ENCODE measurements around the gene OSTM1. TPM values are rescaled to one million over a fixed set of nuclear protein-coding genes. Genes with fewer than 3 reads are reported as not detected.

The OSTM1 gene
- total RNA-seq, 1 donor from 2014 or later, result 34.4 TPM

DNA sequence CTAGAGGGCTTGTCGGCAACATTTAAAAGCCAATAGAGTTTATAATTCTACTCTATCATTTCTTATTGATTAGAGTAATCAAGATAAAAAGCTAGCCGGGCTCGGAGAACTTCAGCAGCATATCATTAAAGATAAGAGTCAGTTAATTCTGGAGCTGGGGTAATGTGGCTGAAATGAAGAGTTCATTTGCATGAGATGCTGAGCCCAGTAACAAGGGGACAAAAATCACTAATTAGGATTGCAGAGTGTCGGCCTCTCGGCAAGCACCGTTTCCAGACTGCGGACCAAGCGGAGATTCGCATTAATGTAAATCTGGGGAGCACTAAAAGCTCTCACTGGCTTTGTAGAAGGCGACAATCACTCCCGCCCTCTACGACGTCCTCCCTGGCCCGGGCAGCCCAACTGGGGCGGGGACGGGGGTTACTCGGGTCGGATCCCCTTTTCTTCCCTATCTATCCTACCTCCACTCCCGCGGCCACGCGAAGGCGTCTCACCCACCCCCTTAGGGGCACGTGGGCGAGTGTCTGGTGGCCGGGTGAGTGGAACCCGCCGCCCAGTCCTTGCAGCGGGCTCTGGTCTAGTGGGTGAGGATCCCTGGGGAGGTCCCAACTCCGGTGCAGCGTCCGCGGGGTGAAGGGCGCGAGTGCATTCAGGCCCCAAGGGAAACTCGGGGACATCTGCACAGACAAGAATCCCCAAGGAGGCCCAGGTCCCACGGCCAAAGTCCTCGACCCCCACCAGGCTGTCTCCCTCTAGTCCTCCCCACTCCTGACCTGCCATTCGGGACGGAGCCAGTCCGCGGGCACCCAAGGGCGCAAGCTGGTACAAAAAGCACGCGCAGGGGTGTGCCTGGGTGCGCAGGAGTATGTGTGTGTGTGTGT, 42.2 kb upstream of the OSTM1 start:
- intact Hi-C loops (cut with DNase I), result loop anchor here (10.0 kb wide), 1 partner anchor 408 kb away; no protein-coding TSS in a partner anchor
- H3K36me3 ChIP-seq, result no peaks in the 10 kb centered on the region
- peaks cover 49% of the 10 kb centered on the region for H3K4me1 ChIP-seq
- no peaks in the 10 kb centered on the region for H3K9me3 ChIP-seq
- no peak for DNase-seq (ENCODE audit: extremely low spot score in 2 of 2)
- H3K27ac ChIP-seq, result no peak overlapping the region
- TF ChIP-seq, protein P1, sequence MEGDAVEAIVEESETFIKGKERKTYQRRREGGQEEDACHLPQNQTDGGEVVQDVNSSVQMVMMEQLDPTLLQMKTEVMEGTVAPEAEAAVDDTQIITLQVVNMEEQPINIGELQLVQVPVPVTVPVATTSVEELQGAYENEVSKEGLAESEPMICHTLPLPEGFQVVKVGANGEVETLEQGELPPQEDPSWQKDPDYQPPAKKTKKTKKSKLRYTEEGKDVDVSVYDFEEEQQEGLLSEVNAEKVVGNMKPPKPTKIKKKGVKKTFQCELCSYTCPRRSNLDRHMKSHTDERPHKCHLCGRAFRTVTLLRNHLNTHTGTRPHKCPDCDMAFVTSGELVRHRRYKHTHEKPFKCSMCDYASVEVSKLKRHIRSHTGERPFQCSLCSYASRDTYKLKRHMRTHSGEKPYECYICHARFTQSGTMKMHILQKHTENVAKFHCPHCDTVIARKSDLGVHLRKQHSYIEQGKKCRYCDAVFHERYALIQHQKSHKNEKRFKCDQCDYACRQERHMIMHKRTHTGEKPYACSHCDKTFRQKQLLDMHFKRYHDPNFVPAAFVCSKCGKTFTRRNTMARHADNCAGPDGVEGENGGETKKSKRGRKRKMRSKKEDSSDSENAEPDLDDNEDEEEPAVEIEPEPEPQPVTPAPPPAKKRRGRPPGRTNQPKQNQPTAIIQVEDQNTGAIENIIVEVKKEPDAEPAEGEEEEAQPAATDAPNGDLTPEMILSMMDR (IDR thresholded peaks at IDR 0.05), result no peak
- TF ChIP-seq POLR2A (IDR thresholded peaks at IDR 0.05) (no peak), POLR2AphosphoS5 (IDR thresholded peaks at IDR 0.05; ENCODE audit: insufficient read depth in 1 of 2, low read depth in 1 of 2) (no peak)
- H3K4me3 ChIP-seq, result peak overlapping the region; percentile 56 to 61
- peaks cover 18% of the 10 kb centered on the region for H3K27me3 ChIP-seq

DNA sequence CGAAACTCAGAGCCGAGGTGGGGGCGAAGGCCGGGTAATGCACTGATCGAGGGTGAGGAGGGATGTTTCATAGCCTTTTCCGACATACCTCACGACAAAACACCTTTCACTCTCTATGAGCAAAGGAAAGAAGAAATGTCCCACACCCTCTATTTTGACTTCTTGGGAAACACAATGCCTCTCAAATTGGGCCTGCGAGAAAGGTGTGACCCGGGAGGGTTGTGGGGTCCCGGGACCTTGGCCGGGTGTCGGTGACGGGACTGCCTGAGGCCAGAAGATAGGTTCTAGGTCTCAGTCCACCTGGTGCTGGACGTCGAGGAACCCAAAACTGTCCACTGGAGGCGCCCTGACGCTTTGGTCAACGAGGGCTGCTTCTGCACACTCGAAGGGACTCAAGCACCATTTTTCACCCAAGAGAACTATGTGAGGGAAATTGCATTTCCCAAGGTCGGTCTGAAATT, 41.1 kb upstream of the OSTM1 start:
- Histone ChIP-seq H3K27me3 (peaks cover 18% of the 10 kb centered on the region), H3K9me3 (no peaks in the 10 kb centered on the region), H3K27ac (no peak overlapping the region), H3K4me3 (peak overlapping the region; percentile 23 to 27), H3K36me3 (no peaks in the 10 kb centered on the region), H3K4me1 (peaks cover 49% of the 10 kb centered on the region)
- intact Hi-C loops (cut with DNase I), result loop anchor here (10.0 kb wide), 1 partner anchor 409 kb away; no protein-coding TSS in a partner anchor
- no peak for DNase-seq (ENCODE audit: extremely low spot score in 2 of 2)
- TF ChIP-seq POLR2AphosphoS5 (IDR thresholded peaks at IDR 0.05; ENCODE audit: insufficient read depth in 1 of 2, low read depth in 1 of 2) (no peak), POLR2A (IDR thresholded peaks at IDR 0.05) (no peak)
- TF ChIP-seq, protein P1 (IDR thresholded peaks at IDR 0.05), result no peak

DNA sequence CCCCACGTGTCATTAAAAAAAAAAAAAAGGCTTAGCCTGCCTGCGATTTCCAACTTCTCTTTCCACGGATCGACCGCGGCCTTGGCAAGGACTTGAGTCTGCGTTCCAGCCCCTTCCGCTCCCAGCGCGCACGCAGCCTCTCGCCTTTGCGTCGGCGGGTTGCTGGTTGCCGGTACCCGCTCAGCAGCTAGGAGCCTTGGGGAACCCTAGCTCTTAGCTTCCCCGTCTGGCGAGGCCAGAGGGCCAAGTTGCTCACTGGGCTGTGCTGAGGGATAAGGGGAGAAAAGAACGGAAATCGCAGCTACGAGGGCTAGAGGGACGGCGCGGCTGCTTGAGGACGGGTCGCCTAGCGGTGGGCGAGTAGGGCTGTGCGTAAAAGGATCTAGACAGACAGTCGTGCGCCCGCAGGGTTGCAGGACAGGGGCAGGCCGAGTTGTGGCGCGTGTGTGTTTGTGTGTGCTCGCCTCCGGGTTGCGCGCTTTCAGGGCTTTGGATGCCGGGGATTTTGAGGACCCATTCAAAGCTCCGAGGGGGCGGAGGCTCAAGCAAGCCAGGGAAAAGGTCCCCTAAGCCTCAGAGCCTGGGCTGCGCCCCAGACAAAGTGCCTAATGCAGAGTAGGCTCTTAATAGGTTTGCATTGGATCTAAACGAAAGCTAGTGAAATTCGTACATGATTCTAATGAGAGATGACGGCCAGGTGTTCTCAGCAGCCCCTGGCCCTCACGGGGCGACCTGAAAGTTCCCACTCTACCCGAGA, 40.5 kb upstream of the OSTM1 start:
- Histone ChIP-seq H3K4me3 (peak overlapping the region; percentile 23 to 27), H3K4me1 (peaks cover 49% of the 10 kb centered on the region), H3K9me3 (no peaks in the 10 kb centered on the region), H3K27ac (no peak overlapping the region), H3K27me3 (peaks cover 18% of the 10 kb centered on the region), H3K36me3 (no peaks in the 10 kb centered on the region)
- TF ChIP-seq, protein P1 (IDR thresholded peaks at IDR 0.05), result no peak
- TF ChIP-seq POLR2AphosphoS5 (IDR thresholded peaks at IDR 0.05; ENCODE audit: insufficient read depth in 1 of 2, low read depth in 1 of 2) (no peak), POLR2A (IDR thresholded peaks at IDR 0.05) (no peak)
- intact Hi-C loops (cut with DNase I), result loop anchor here (10.0 kb wide), 1 partner anchor 410 kb away; no protein-coding TSS in a partner anchor
- no peak for DNase-seq (ENCODE audit: extremely low spot score in 2 of 2)

DNA sequence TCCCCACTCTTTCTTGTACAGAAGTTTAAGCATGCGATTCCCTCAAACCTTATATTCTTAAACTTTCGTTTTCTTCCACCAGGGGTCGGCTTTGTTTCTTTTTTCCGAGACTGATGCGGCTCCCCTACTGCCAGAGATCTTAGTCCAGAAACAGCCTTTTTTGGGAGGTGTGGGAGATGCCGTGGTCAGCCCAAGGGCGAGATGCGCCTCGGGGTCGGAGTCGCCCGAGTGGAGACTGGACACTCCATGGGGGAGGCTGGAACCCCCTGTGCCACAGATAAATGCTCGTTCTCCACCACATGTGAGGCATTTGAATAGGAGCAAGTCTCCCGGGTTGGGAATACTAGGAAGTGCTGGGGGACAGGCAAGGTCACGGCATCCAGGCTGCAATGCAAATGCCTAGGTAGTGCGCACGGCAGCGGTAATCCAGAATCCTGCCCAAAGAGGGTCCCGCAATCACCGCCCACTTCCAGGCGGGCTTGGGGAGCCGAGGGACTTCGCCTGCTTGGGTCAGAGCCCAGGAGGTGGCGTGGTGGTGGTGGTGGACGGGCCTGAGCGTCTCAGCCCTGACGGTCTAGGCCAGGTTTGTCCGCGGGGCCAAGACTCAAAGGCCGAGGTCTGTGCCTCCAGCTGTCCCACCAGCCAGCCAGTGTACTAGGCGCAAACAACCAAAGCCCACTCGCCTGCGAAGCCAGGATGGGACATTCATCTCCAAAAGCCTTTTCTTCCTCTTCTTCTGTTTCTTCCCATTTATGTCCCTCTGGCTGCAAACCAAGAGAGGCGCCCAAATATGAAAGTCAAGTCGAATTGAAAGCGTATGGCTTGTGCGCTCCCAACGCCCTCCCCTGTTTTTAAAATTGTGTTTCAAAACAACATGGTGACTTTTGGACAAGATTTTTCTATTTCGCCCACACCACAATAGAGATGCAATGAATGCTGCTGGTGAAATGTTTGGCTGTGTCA, 39.3 kb upstream of the OSTM1 start:
- H3K9me3 ChIP-seq, result no peaks in the 10 kb centered on the region

More for the DNA sequence above, 39.3 kb upstream of the OSTM1 start:
- Histone ChIP-seq H3K27me3 (peaks cover 10% of the 10 kb centered on the region), H3K4me1 (peaks cover 40% of the 10 kb centered on the region), H3K4me3 (peak overlapping the region in 1 of 2 donors; percentile 23), H3K27ac (no peak overlapping the region), H3K36me3 (no peaks in the 10 kb centered on the region)
- no peak for DNase-seq (ENCODE audit: extremely low spot score in 2 of 2)
- intact Hi-C loops (cut with DNase I), result loop anchor here (10.0 kb wide), 1 partner anchor 411 kb away; no protein-coding TSS in a partner anchor
- TF ChIP-seq POLR2A (IDR thresholded peaks at IDR 0.05), result no peak
- TF ChIP-seq, protein P1 (IDR thresholded peaks at IDR 0.05), result peak in 2 of 3 experiments; percentile 51 to 63
- TF ChIP-seq POLR2AphosphoS5 (IDR thresholded peaks at IDR 0.05; ENCODE audit: insufficient read depth in 1 of 2, low read depth in 1 of 2), result no peak
